Measurements from ENCODE around the gene GRIA1.

The GRIA1 gene

DNA sequence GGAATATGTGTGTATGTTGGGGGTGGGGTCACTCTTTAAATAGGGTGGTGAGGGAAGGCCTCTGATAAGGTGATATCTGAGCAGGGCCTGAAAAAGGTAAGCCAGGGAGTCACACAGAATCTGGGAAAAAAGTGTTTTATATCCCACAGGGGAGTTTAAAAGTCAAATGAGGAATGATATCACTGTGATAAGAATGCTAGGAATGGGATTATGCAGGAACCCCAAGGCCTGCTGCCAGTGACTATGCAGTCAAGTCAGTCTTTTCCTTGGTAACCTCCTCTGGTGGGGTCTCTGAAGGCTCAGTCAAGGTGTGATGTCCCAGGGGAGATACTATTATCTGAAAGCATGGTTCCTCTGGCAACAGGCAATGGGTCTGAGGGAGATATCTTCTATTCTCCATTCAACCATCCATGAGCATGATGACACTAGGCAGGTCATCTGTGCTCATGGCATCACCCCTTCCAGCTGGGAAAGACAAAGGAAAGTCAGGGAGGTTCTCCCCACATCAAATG, 53.5 kb downstream of the GRIA1 start:
- no peaks in the 10 kb centered on the region for H3K36me3 ChIP-seq (ENCODE audit: insufficient read depth, low read length)

DNA sequence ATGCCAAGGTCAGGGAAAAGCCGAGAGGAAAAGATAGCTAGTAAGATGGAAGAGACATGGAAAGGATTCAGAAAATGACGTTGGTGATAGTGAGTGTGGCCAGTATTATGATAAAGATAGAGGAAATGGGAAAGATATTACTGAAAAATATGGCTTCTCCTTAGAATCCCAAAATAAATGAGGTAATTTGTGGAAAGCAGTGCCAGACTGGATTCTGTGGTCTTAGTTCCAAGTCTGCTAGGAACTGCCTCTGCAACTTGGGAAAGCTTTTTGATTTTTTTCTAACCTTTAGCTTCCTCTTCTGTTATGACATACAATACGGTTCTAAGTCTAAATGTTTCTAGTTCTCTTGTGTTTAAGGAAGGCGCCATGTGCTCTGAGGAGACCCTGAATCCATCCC, 54.2 kb downstream of the GRIA1 start:
- H3K36me3 ChIP-seq (ENCODE audit: insufficient read depth, low read length), result no peaks in the 10 kb centered on the region
- peaks cover 5% of the 10 kb centered on the region; the same call in 1 of the 2 replicates for H3K4me1 ChIP-seq (ENCODE audit: insufficient read depth, low read length)
- no peak overlapping the region for H3K9ac ChIP-seq (ENCODE audit: low read depth, low read length)
- no peaks in the 10 kb centered on the region for H3K9me3 ChIP-seq (ENCODE audit: control insufficient read depth, insufficient read depth, low read length)

More for the DNA sequence above, 53.5 kb downstream of the GRIA1 start:
- Histone ChIP-seq H3K9ac (ENCODE audit: low read depth, low read length) (no peak overlapping the region), H3K4me1 (ENCODE audit: insufficient read depth, low read length) (peaks cover under 1% of the 10 kb centered on the region; the same call in 1 of the 2 replicates), H3K9me3 (ENCODE audit: control insufficient read depth, insufficient read depth, low read length) (no peaks in the 10 kb centered on the region)

- Histone ChIP-seq H3K4me1 (ENCODE audit: insufficient read depth, low read length) (peaks cover 14% of the 10 kb centered on the region), H3K9me3 (ENCODE audit: control insufficient read depth, insufficient read depth, low read length) (no peaks in the 10 kb centered on the region), H3K9ac (ENCODE audit: low read depth, low read length) (no peak overlapping the region), H3K36me3 (ENCODE audit: insufficient read depth, low read length) (no peaks in the 10 kb centered on the region)
Measured at GRCh38 chr5:153546566-153546965, 56.1 kb downstream of the GRIA1 start.

- Histone ChIP-seq H3K9ac (ENCODE audit: low read depth, low read length) (no peak overlapping the region), H3K9me3 (ENCODE audit: control insufficient read depth, insufficient read depth, low read length) (no peaks in the 10 kb centered on the region), H3K36me3 (ENCODE audit: insufficient read depth, low read length) (no peaks in the 10 kb centered on the region), H3K4me1 (ENCODE audit: insufficient read depth, low read length) (peaks cover 38% of the 10 kb centered on the region)
Measured at GRCh38 chr5:153551537-153552079, 61.1 kb downstream of the GRIA1 start.

DNA sequence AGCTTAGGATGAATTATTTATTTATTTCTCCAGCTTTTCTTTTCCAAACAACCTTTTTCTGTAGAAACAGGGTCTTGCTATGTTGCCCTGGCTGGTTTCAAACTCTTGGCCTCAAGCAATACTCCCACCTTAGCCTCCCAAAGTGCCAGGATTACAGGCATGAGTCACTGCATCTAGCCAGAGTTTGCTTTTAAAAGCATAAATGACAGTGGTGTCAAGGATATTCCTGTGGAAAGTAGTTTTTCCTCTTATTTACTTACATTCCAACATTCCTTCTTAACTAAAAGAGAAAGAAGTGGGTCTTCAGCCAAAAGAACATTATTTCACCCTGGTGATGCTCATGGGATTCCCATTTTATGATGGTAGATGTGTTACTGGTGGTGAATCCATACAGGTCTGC, 62.4 kb downstream of the GRIA1 start:
- peaks cover 38% of the 10 kb centered on the region for H3K4me1 ChIP-seq (ENCODE audit: insufficient read depth, low read length)
- H3K36me3 ChIP-seq (ENCODE audit: insufficient read depth, low read length), result no peaks in the 10 kb centered on the region
- no peak overlapping the region for H3K9ac ChIP-seq (ENCODE audit: low read depth, low read length)
- H3K9me3 ChIP-seq (ENCODE audit: control insufficient read depth, insufficient read depth, low read length), result no peaks in the 10 kb centered on the region

DNA sequence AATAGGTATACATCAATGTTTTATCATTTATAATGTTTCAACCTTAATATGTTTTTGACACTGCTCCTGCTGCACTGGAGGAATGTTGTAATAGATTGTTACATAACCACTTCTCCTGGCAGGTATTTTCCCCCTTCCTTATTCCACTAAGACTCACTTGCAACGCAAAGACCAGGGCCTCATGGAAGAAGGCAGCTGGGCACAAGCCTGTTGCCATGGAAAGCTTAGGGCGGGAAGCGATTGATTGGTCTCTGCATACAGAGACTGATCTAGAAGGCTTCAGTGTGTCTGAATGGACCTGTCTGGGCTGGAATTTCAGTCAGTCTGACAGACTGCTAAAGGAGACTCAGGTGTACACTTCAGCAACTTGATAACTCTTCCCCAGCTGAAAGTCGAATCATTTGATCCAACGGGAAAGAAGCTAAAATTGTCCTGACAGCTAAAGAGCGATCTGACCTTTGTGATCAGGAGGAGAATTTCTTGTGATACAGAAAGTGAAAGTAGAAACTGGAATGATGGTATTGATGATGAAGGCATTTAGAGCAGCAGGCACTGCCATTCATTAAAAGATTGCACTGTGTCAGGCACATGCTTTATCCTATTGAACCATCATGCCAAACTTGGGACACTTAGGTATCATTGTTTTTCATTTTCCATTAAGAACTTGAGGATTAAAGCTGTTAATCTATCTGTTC, 65.1 kb downstream of the GRIA1 start:
- no peaks in the 10 kb centered on the region for H3K36me3 ChIP-seq (ENCODE audit: insufficient read depth, low read length)
- no peak overlapping the region for H3K9ac ChIP-seq (ENCODE audit: low read depth, low read length)
- H3K4me1 ChIP-seq (ENCODE audit: insufficient read depth, low read length), result peaks cover 32% of the 10 kb centered on the region
- H3K9me3 ChIP-seq (ENCODE audit: control insufficient read depth, insufficient read depth, low read length), result peaks cover 2% of the 10 kb centered on the region; the same call in 1 of the 2 replicates

GRCh38 chr5:153558957-153559356, 68.5 kb downstream of the GRIA1 start:
- peaks cover 14% of the 10 kb centered on the region; the same call in 1 of the 2 replicates for H3K4me1 ChIP-seq (ENCODE audit: insufficient read depth, low read length)
- peaks cover 6% of the 10 kb centered on the region for H3K9me3 ChIP-seq (ENCODE audit: control insufficient read depth, insufficient read depth, low read length)

GRCh38 chr5:153559926-153560325, 69.5 kb downstream of the GRIA1 start:
- peaks cover 11% of the 10 kb centered on the region; the same call in 1 of the 2 replicates for H3K4me1 ChIP-seq (ENCODE audit: insufficient read depth, low read length)
- H3K9me3 ChIP-seq (ENCODE audit: control insufficient read depth, insufficient read depth, low read length), result peaks cover 6% of the 10 kb centered on the region
- no peaks in the 10 kb centered on the region for H3K36me3 ChIP-seq (ENCODE audit: insufficient read depth, low read length)
- H3K9ac ChIP-seq (ENCODE audit: low read depth, low read length), result no peak overlapping the region

More at GRCh38 chr5:153558957-153559356, 68.5 kb downstream of the GRIA1 start:
- Histone ChIP-seq H3K36me3 (ENCODE audit: insufficient read depth, low read length) (no peaks in the 10 kb centered on the region), H3K9ac (ENCODE audit: low read depth, low read length) (no peak overlapping the region)

DNA sequence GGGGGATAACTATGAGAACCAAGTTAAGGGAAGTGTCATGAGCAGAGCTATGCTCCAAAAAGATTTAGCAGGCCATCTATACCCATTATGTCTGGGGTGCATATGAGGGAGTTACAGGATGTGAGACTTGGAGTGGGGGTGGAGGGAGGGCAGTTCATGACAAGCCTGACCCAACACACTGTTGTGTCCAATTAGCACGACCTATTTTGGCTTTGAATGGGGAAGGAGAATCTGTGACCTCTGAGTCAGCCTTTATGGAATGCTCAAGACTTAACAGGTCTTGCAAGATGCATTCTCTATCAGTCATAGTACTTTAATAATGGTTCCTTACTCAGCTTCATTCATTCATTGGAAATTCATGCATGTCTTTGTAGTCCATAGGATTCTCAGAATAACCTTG, 71.7 kb downstream of the GRIA1 start:
- H3K9ac ChIP-seq (ENCODE audit: low read depth, low read length), result no peak overlapping the region
- peaks cover 6% of the 10 kb centered on the region for H3K9me3 ChIP-seq (ENCODE audit: control insufficient read depth, insufficient read depth, low read length)
- H3K36me3 ChIP-seq (ENCODE audit: insufficient read depth, low read length), result no peaks in the 10 kb centered on the region
- peaks cover 11% of the 10 kb centered on the region; the same call in 1 of the 2 replicates for H3K4me1 ChIP-seq (ENCODE audit: insufficient read depth, low read length)

GRCh38 chr5:153565822-153566221, 75.4 kb downstream of the GRIA1 start:
- Histone ChIP-seq H3K9ac (ENCODE audit: low read depth, low read length) (no peak overlapping the region), H3K9me3 (ENCODE audit: control insufficient read depth, insufficient read depth, low read length) (peaks cover 3% of the 10 kb centered on the region; the same call in 1 of the 2 replicates), H3K36me3 (ENCODE audit: insufficient read depth, low read length) (no peaks in the 10 kb centered on the region), H3K4me1 (ENCODE audit: insufficient read depth, low read length) (peaks cover 11% of the 10 kb centered on the region; the same call in 1 of the 2 replicates)

- no peaks in the 10 kb centered on the region for H3K9me3 ChIP-seq (ENCODE audit: control insufficient read depth, insufficient read depth, low read length)
- H3K9ac ChIP-seq (ENCODE audit: low read depth, low read length), result no peak overlapping the region
- no peaks in the 10 kb centered on the region for H3K36me3 ChIP-seq (ENCODE audit: insufficient read depth, low read length)
- peaks cover 10% of the 10 kb centered on the region; the same call in 1 of the 2 replicates for H3K4me1 ChIP-seq (ENCODE audit: insufficient read depth, low read length)
Measured at GRCh38 chr5:153569036-153569435, 78.6 kb downstream of the GRIA1 start.

DNA sequence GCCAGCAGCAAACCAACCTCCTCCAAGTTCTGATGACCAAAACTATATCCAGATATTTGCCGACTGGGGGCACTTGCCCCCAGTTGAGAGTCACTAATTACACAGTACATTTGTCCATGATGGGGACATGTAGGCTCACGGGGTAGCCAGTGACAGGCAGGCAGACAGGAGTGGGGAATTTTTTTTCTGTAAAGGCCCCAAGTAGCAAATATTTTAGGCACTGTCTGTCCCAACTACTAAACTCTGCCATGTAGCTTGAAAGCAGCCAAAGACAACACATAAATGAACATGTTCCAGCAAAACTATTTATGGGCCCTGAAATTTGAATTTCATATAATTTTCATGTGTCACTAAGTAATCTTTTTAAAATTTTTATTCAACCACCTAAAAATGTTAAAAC, 80.7 kb downstream of the GRIA1 start:
- Histone ChIP-seq H3K4me1 (ENCODE audit: insufficient read depth, low read length) (peaks cover 10% of the 10 kb centered on the region; the same call in 1 of the 2 replicates), H3K9ac (ENCODE audit: low read depth, low read length) (no peak overlapping the region), H3K36me3 (ENCODE audit: insufficient read depth, low read length) (no peaks in the 10 kb centered on the region), H3K9me3 (ENCODE audit: control insufficient read depth, insufficient read depth, low read length) (no peaks in the 10 kb centered on the region)

DNA sequence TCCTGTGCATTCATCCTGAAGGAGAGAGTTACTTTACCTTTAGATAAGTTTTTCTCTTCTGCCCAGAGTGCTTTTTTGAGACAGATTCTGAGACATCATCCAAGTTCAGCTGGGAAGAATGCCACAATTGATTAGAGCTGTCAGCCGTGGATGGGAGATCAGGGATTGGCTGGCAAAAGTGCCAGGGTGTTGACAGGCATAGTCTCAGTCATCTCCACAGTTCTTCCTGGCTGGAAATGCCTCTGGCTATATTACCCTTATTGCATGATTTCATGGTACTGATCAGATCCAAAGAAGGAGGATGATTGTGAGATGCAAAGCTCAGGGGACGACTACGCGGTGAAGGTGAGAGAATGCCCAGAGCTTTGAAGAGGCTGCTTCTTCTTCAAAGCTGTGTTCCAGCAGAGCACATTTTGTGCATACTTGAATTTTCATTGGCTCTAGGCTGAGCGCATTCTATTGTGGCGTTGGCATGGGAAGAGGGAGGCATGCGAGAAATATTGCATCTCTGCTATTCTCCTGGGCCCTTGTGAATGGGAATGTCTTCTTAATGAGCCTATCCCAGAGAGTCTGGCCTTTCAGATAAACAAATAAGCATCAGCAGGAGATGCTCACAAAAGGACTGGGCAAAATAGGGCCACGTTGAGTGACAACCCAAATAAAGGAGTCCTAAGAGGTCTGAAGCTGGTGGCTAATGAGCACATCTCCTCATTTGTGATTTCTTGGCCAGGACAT, 82.1 kb downstream of the GRIA1 start:
- H3K4me1 ChIP-seq (ENCODE audit: insufficient read depth, low read length), result peaks cover 10% of the 10 kb centered on the region; the same call in 1 of the 2 replicates
- H3K9me3 ChIP-seq (ENCODE audit: control insufficient read depth, insufficient read depth, low read length), result no peaks in the 10 kb centered on the region
- no peaks in the 10 kb centered on the region for H3K36me3 ChIP-seq (ENCODE audit: insufficient read depth, low read length)
- H3K9ac ChIP-seq (ENCODE audit: low read depth, low read length), result no peak overlapping the region

GRCh38 chr5:153573326-153574033, 83.0 kb downstream of the GRIA1 start:
- peaks cover 10% of the 10 kb centered on the region; the same call in 1 of the 2 replicates for H3K4me1 ChIP-seq (ENCODE audit: insufficient read depth, low read length)
- no peak overlapping the region for H3K9ac ChIP-seq (ENCODE audit: low read depth, low read length)
- H3K9me3 ChIP-seq (ENCODE audit: control insufficient read depth, insufficient read depth, low read length), result no peaks in the 10 kb centered on the region
- no peaks in the 10 kb centered on the region for H3K36me3 ChIP-seq (ENCODE audit: insufficient read depth, low read length)

All from ES-I3 (cell line).